KG1 (cell line): ENCODE data around the gene ZNRD2.
"Not testable (repeated sequence)": the region's sequence is repeated elsewhere in the genome, so short reads cannot be mapped to it uniquely, and the experiment has no call there.

ENCODE experiments used
- DNase-seq: peaks from one replicate; lab custom pipeline; 2025; lab: John Stamatoyannopoulos, UW

Gene ZNRD2

DNA sequence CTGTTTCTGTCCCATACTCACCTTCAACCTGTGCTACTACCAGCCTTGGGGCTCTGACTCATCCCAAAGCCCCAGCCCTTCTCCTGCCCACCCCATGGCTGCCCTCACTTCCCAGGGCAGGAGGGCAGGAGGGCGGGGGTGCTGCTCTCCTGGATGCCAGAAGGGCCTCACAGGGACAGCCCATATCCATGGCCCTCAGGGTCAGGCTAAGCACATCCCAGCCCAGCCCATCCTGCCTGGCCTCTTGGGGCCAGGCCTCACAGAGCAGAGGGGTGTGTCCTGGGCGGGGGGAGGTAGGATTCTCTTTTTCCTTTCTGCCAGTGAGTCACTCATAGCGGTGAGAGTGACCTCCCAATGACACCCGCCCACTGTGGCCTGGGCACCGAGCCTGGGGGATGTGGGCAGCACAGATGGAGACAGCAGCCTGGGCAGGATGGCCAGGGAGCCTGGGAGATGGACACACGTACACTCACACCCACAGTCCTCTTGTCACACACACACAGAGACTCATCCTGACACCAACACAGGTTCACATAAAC lies 14.5 kb upstream of the ZNRD2 start:
- no peak for DNase-seq

DNA sequence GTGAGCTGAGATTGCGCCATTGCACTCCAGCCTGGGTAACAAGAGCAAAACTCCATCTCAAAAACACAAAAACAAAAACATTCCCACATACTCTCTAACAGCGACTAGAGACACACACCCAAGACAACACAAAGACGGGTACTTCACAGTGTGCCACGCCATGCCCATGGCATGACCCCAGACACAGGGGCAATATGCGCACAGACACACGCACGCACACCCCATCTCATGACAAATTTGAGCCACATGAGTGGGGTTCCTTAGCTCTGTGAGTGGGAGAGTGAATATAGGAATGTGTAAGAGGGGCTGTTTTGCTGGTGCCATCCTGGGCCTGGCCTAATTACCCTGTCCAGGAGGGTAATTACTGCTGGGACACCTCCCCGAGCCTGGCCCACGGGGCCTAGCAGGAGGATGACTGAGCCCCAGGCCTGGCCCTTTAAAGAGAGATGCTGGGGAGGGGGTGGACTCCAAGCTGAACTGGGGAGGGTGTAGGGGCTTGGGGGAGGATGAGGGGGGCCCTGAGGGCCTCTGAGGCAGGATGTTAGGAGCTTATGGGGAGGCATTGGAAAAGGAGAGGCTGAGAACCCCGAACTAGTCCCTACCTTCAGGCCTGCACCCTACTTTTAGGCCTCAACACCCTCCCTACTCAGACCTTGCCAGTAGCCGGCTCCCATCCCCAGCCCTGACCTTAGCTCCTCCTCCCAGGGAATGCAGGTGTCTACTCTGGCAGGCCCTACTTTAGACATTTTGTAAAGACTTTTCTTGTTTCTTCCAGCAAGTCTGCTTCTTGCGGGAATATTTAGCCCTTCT lies 13.6 kb upstream of the ZNRD2 start:
- no peak for DNase-seq

DNA sequence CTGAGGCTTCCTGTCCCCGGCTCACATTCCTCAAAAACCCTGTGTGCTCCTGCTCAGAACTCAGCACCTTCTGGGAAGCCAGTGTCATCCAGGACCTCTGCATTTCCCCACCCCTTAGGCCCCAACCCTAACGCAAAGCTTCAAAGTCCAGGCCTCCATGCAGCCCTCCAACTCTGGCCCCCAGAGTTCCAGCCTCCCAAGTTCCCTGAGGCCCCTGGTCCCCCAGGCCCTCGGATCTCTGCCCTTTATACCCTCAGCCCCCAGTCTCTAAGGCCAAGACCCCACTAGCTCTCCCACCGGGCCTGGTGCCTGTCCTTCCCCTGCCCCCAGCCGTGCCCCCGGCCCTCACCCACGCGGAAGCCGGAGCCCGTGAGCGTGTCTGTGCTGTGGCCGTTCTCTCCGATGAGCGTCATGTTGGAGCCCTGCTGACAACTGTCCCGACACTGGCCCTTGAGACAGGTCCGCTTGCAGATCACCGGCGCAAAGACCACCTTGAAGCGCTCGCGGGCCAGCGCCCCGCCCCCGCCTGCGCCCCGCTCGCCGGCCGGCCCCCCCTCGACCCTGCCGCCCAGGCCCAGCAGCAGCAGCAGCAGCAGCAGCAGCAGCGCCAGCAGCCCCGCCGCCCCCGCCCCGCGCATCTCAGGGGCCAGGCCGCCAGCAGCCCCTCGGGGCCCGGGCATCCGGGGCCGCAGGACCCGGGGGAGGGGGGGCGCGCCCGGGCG lies 12.8 kb upstream of the ZNRD2 start:
- no peak for DNase-seq

DNA sequence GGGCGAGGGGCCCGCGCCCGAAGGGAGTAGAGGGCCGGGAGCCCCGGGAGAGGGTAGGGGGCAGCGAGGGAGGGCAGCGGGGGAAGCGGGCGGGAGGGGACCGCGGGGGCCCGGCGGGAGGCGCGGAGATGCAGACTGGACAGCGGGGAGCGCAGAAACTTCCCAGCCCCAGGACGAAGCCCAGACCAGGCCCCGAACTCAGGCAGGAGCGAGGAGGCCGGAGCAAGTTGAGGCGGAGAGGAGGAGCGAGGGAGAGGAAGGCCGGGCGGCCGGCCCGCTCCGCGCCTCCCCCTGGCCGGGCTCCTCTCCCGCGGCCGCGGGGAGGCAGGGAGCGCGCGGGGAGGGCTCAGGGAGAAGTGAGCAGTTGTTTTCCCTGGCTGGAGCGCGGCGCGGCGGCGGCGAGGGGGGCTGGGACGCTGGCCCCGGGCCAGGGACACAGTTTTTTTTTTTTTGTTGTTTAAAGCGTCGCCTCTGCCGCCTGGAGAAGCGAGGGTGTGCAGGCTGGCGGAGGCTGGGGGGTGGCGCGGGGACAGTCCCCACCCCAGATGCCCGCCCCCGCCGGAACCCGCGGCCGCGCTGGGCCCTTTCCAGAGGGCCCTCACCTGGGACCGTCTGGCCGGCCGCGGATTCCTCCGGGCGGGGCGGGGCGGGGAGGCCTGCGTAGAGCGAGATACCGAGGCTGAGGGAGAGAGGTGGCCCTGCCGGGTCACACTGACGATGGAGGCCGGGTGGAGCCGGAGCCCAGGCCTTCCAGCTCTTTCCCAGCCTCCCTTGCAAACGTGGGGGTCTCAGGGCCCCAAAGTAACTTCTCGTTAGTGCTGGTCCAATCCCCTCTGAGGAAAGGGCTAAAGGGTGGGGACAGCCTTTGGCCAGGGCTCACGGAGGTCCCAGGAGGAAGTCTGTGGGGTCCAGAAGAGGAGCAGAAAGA lies 12.0 kb upstream of the ZNRD2 start, which contains the start of gene LTBP3:
Gene LTBP3 (minus strand): TSS at position 358 of the 928 bp plus-strand sequence. CDS start 400 bp downstream, outside the sequence.
- DNase-seq: peak; percentile 37

DNA sequence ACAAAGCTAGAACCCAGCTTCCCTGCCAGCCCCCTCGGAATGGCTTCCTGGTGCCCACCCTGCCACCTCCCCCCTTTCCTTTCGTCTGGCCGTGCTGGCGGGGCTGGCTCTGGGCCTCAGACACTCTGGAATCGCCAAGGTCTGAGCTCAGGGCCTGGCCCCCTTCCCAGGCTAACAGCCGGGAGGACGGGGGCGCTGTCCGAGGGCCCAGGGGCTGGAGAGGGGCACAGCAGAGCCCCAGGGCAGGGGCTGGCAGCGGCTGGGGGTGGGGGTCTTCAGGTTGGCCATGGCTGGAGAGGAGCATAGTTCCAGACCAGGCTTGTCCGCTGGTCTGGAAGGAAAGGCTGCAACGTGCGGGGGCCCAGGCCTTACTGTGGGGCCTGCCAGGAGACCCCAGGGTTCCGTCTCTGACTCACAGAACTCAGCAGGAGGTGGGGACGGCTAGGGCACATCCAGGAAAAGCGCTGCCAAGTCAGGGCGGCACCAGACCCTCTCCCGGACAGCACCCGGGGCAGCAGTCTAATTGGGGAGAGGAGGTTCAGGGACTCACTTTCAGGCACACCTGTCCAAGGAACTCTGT lies 11.3 kb upstream of the ZNRD2 start:
- DNase-seq: no peak

DNA sequence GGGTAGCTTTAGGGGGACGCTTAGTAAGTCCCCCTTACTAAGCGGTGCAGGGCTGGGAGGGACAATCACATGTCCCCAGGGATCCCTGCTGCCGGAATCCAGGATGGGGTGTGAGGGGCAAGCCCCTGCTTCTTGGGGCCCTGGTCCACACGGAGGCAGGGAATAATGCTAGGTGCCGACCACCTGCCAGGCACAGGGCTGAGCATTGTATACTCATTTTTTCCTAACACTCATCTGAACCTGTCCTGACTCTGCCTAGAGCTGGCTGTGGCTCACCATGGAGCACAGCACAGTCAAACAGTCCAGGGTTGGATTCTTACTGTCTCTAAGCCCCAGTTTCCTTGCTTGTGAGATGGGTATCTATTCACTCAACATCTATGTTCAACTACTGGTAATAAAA lies 10.7 kb upstream of the ZNRD2 start:
- DNase-seq: no peak

DNA sequence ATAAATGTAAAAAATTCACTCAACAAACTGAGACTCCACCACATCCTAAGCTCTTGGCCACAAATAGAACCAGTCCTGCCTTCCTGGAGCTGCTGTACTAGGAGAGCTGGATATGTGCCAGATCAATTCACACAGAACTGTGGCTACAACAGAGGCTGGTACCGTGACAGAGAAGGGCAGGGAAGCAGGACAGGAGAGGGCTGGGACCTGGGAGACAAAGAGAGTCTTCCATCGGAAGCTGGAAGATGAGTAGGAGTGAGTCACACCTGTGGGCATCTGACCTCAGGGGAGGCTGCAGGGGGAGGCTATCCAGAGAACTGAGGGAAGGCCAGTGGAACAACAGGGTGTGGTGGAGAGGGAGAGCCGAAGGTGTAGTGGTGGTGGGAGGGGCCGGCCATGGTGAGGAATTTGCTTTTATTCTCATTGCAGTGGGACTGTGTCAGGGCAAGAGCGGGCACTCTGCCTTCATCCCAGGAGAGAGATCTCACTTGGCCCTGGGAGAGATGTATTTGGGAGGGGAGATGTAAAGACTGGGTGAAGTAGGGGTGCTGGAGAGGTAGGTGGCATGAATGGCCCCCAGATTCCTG lies 10.2 kb upstream of the ZNRD2 start:
- DNase-seq: no peak

DNA sequence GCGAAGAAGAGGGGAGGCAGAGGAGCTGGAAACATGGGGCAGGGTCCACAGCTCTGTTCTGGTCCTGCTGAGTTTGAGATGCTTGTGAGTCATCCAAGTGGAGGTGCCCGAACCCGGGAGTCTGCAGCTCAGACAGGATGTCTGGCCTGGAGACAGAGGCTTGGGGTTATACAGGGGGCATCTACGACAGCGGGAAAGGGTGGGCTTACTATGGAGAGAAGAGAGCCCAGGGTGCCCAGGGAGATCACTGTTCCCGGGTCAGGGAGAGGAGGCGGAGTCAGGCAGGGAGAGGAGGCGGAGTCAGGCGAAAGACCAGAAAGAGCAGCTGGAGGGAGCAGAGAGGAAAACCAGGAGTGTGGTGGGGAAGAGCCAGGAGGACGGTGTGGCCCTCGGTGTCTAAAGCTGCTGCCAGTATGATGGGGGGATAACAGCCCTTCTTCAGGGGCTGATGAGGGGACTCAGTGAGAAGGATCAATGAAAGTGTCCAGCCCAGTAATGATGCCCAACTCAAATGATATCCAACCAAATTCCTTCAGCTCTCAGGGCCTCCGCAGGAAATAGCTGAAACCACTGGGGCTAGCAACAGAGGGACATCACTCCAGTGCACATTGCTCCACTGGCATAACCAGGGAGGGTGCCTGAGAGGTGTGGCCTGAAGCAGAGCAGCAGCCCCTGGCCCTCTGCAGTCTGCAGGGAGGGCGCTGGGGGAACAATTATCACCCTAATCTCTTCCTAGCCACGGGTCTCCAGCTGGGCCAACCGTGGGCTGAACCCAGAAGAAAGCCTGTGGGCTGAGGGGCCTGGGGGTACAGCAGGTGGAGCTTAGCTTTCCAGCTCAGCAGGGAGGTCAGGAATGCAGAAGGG lies 9.5 kb upstream of the ZNRD2 start:
- DNase-seq: no peak

DNA sequence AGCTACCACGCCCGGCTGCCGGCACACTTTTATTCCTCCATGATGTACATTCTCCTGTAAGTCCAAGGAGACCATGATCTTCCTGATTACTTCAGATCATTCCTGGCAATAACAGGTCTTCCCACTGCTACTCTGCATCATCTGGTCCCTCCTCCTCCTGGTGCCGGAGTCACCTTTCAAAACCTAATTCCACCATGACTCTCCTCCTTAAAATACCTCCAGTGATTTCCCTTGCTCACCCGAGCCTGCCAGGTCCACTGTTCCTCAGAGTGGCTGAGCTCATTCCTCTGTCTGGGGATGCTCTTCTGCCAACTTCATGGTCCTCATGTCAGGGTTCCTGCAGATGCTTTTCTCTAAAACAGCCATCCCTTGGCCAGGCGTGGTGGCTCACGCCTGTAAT lies 8.3 kb upstream of the ZNRD2 start:
- no peak for DNase-seq

DNA sequence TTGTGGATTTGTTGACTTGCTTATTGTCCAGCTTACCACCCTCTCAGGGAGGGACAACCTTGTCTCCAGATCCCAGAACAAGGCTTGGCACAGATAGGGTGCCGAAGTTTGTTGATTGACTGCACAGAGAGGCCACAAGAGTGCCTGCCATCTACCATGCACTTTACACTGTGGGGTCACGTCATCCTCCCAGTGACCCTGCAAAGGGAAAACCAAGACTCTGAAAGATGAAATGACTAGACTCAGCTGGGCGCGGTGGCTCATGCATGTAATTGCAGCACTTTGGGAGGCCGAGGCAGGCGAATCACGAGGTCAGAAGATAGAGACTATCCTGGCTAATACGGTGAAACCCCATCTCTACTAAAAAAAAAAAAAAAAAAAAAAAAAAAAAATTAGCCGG lies 7.5 kb upstream of the ZNRD2 start:
- DNase-seq: no peak

DNA sequence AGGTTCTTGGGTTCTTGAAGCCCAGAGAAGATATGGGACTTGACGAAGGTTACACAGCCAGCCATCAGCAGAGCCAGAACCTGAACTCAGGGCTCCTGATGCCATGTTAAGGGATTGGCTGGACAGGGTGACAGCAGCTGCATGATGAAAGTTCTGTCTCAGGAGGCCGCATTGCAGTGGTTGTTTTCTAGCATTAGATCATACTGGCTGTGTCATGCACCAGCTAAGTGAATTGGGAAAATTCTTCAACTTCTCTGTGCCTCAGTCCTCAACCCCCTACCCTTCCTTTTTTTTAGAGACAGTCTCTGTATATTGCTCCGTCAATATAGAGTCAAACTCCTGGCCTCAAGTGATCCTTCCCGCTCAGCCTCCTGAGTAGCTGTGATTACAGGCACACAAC lies 6.7 kb upstream of the ZNRD2 start:
- DNase-seq: no peak

DNA sequence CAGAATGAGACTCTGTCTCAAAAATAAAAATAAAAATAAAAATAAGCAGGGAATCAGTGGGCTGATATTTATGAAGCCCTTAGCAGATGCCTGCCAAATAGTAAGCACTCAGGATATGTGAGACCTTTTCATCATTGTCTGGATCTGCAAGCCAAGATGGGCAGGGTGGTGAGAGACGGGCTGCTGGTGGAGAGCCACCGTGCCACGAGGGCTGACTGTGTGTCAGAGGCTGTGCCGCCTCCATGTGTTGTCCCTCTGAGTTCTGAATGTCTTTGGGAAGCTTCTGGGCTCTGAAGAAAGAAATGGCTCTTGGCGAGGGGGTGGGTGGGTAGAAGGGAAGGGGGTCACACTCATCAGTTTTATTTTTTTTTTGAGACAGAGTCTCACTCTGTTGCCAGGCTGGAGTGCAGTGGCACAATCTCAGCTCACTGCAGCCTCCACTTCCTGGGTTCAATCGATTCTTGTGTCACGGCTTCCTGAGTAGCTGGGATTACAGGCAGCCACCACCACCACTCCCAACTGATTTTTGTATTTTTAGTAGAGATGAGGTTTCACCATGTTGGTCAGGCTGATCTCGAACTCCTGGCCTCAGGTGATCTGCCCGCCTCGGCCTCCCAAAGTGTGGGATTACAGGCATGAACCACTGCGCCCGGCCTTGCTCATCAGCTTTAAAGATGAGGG lies 5.3 kb upstream of the ZNRD2 start:
- DNase-seq: not testable (repeated sequence)

DNA sequence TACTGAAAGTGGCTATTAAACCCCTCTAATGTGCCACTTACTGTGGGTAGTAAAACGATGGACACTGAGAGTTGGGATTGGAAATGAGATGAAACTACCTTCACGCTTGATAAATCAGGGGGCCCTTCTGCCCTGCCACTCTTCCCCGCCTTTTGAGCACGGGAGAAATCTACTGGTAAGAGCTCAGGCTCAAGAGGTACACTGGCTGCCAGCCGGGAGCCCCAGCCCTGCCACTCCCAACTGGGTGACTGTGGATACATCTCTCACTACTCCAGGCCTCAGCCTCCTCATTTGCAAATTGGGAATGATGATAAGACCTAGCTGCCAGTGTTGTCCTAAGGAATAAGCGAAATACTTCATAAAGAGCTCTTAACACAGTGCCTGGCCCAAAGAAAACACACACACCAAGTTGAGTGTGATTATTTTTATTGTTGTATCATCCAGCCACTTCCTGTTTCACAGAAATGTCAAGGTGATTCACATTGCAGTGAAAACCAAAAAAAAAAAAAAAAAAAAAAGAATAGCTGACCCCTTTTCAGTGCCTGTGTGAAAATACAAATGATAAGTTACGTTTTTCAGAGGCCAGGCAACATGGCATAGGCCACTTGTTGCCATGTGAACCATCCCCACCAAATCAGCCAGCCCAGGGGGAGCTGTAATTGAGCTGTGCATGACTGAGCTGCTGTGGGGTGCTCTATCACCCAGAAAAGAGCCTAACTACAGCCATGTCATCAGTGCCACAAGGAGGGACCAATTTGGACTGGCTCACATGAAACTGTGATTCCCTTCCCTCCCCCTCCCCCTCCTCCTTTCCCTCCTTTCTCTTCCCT lies 4.4 kb upstream of the ZNRD2 start:
- DNase-seq: no peak

DNA sequence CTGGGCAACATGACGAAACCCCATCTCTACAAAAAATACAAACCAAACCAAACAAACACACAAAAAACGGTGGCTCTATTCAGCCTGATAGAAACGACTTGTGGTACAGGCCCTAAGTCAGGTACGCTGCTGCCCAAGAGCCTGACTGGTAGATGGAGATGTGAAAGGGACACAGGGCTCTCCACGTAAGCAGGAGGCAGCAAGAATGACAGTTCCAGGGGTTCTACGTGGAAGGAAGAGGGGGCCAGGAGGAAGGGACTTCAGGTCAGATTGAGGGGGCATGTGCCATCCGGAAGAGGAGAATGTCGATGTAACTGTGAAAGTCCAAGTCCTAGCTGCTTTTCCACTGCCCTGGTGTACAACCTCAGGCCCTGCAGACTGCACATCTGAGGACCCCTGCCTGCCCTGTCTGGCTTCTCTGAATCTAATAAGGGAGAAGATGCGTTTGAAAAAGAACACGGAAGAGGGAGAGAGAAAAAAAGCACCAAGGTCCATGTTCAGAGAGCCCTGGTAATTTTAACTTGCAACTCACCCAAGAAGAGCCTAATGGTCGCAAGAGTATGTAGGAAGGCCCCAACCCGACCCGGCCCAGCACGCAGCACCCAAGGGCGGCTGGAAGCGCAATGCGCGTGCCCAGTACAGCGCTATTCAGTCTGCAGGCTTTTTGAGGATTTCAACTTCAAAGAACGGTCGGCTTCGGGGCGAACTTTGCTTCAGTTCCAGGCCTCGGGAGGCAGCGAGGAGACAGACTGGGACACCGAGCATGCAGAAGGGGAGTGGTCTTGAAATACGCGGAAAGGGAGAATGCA lies 909 bp upstream of the ZNRD2 start:
- DNase-seq: no peak

DNA sequence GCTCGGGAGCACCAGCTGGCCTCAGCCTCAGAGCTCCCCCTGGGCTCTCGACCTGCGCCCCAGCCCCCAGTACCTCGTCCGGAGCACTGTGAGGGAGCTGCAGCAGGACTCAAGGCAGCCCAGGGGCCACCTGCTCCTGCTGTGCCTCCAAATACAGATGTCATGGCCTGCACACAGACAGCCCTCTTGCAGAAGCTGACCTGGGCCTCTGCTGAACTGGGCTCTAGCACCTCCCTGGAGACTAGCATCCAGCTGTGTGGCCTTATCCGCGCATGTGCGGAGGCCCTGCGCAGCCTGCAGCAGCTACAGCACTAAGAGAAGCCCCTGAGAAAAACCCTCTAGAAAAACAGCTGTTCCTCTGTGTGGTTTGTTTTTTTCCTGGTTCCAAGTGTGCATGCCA lies 1.1 kb downstream of the ZNRD2 start:
- DNase-seq: no peak

DNA sequence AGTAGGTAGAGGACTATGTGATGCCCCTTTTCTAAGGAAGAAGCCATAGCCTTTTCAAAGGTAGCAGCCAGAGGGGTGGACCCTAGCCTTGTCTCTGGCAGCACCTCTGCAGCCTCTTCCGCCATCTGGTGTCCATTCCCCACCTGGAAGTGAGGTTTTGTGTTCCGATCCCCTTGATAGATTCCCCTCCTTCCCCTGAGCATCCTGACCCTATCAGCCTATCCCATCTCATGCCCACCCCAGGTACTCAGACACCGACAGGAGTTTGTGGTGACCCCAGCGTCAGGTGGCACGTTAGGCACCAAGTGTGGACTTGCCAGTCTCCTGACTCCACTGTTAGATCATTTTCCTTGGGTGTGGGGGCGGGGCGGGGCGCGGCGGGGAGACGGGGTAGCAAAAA lies 1.7 kb downstream of the ZNRD2 start:
- DNase-seq: no peak

DNA sequence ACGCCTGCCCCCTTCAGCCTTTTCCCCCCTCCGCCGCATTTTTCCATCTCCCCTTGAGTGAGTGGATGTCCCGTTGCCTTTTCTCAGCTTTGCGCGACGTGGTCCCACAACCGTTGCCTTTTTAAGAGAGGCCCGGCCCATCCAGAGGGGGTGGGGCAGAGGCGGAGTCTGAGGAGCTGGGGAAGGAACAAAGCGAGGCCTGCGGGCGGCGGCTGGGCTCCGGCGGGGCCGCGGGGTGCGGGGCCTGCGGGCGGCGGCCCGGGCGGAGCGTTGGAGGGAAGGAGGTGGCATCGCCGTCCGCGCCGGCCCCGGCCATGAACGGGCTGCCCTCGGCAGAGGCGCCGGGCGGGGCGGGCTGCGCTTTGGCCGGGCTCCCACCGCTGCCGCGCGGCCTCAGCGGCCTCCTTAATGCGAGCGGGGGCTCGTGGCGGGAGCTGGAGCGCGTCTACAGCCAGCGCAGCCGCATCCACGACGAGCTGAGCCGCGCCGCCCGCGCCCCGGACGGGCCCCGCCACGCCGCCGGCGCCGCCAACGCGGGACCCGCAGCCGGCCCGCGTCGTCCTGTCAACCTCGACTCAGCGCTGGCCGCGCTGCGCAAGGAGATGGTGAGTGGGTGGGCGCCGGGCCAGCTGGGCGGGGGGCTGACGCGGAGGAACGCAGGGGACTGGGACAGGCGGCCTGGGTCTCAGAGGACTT lies 2.2 kb downstream of the ZNRD2 start, which contains the start of gene FAM89B:
Gene FAM89B (plus strand): TSS at position 183 of the 696 bp plus-strand sequence. CDS start 132 bp downstream, at position 315.
- DNase-seq: peak; percentile 89
